T-cell (primary cell): ENCODE measurements around the gene MRPL12. TPM values are rescaled to one million over a fixed set of nuclear protein-coding genes. Genes with fewer than 3 reads are reported as not detected.

ENCODE experiments used
- ATAC-seq, 4 experiments: fragments of 200-7000 bp in 3 of 4; fragments of 150-1000 bp in 1 of 4; cut with Tn5 transposase; replicated peaks in 1 of 4; 1 replicate in 3 of 4; 2 replicates in 1 of 4; pipeline ENCODE4 v1.10.0; 2021; ENCODE audit warnings: moderate library complexity in 3 of 4, mild to moderate bottlenecking in 2 of 4, moderate number of reproducible peaks in 1 of 4
- CTCF ChIA-PET, 2 donors: fragments of 300-600 bp; sonication (Branson Sonifier 250); formaldehyde crosslinking; loops; one replicate each; lab custom pipeline; 2022; ENCODE audit warnings: antibody characterized with exemption in 2 of 2; lab: Charles Lee
- POLR2A ChIA-PET, 2 donors: fragments of 300-600 bp; sonication (Branson Sonifier 250); formaldehyde crosslinking; loops; one replicate each; lab custom pipeline; 2022; ENCODE audit warnings: antibody characterized with exemption in 2 of 2; lab: Charles Lee
- DNase-seq, 35 experiments: peaks; one replicate each; pipeline versions ENCODE4 v3.0.0 to v3.0.0-alpha.2; 2013 to 2023
- H3K27ac ChIP-seq: one replicate; pipeline ENCODE4 v1.5.1; 2013; ENCODE audit warnings: low read length
- H3K27me3 ChIP-seq, 2 experiments: replicated peaks in 1 of 2; 1 replicate in 1 of 2; 2 replicates in 1 of 2; pipeline versions ENCODE4 v1.6.1 to v1.7.0; 2013; ENCODE audit warnings: low read length in 1 of 2, mixed read lengths in 1 of 2; ENCODE audit not compliant: control insufficient read depth in 2 of 2, insufficient read depth in 2 of 2; ENCODE audit errors: extremely low read depth in 1 of 2
- H3K36me3 ChIP-seq, 2 donors: 1 replicate in 1 of 2; 2 replicates in 1 of 2; pipeline versions ENCODE4 v1.6.1 to v1.7.0; 2013; ENCODE audit warnings: low read length in 1 of 2; ENCODE audit not compliant: control insufficient read depth in 2 of 2, insufficient read depth in 1 of 2; ENCODE audit errors: extremely low read depth in 1 of 2
- H3K4me1 ChIP-seq, 2 experiments: 1 replicate in 1 of 2; 2 replicates in 1 of 2; pipeline versions ENCODE4 v1.6.1 to v1.7.0; 2013; ENCODE audit warnings: low read length in 2 of 2, mixed read lengths in 1 of 2; ENCODE audit not compliant: insufficient read depth in 2 of 2, control insufficient read depth in 1 of 2; ENCODE audit errors: extremely low read depth in 1 of 2
- H3K4me3 ChIP-seq, 2 donors: 1 replicate in 1 of 2; 2 replicates in 1 of 2; pipeline versions ENCODE4 v1.5.1 to v1.7.0; 2013; ENCODE audit warnings: mild to moderate bottlenecking in 2 of 2, low read length in 1 of 2, moderate library complexity in 1 of 2; ENCODE audit not compliant: control insufficient read depth in 1 of 2; ENCODE audit errors: extremely low read depth in 1 of 2
- H3K9me3 ChIP-seq: 2 replicates; pipeline ENCODE4 v1.7.0; 2013
- H3K27ac Mint-ChIP-seq, 2 donors: one replicate each; pipeline ENCODE4 v1.8.0; 2020 to 2021; ENCODE audit warnings: mild to moderate bottlenecking in 2 of 2, mixed read lengths in 2 of 2
- H3K27me3 Mint-ChIP-seq, 2 donors: one replicate each; pipeline ENCODE4 v1.8.0; 2021 to 2022; ENCODE audit warnings: mixed read lengths in 2 of 2
- H3K36me3 Mint-ChIP-seq: one replicate; pipeline ENCODE4 v1.8.0; 2021; ENCODE audit warnings: mixed read lengths
- H3K4me1 Mint-ChIP-seq, 3 donors: one replicate each; pipeline ENCODE4 v1.8.0; 2020 to 2022; ENCODE audit warnings: mixed read lengths in 3 of 3, mild to moderate bottlenecking in 1 of 3
- H3K4me3 Mint-ChIP-seq, 3 donors: one replicate each; pipeline ENCODE4 v1.8.0; 2020 to 2022; ENCODE audit warnings: mild to moderate bottlenecking in 3 of 3, mixed read lengths in 3 of 3, moderate library complexity in 3 of 3
- H3K9me3 Mint-ChIP-seq, 3 donors: one replicate each; pipeline ENCODE4 v1.8.0; 2020 to 2022; ENCODE audit warnings: mixed read lengths in 3 of 3
- WGBS: methylation state at CpG from one replicate; pipeline ENCODE4 v1.1.5; 2013; ENCODE audit warnings: missing lambda C conversion rate; ENCODE audit not compliant: insufficient coverage; 5-methylcytosine and 5-hydroxymethylcytosine counted together
- total RNA-seq, 35 experiments: library from RNA in 6 of 35; stranded (reverse) in 6 of 35; fragments of 120-200 nt in 1 of 35; gene quantifications; one replicate each; pipeline versions ENCODE4 v1.2.1 to v1.2.4 and lab custom pipeline; 2013 to 2026

The MRPL12 gene
- total RNA-seq, 5 donors from 2014 or later (not counting 1 experiment from before 2014, with no cell fraction given) = 18.5 to 33.5 (median 31.4) TPM

DNA sequence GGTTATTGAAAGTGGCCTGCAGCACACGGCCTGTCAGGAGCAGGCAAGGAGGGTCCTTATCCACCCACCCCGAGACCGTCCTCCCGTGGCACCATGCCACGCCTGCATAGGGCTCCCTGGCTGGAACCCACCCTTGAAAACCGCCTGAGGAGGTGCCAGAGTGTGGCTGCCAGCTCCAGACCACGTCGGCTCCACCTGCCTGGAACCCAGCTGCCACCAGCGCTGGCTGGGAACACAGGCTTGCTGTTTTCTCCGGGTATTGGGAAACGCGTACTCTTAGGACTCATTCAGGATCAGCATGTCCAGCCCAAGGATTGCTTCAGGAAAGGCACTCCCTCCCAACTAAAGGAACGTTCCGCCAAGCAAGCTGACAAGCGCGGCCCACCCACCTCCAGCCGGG lies 26.3 kb upstream of the MRPL12 start:
- H3K36me3 ChIP-seq = peaks cover 9 to 20% of the 10 kb centered on the region in 2 donors
- H3K27me3 ChIP-seq = no peaks in the 10 kb centered on the region
- H3K27ac ChIP-seq = no peak overlapping the region
- H3K27me3 Mint-ChIP-seq = no peaks in the 10 kb centered on the region
- peaks cover 9 to 14% (median 12%) of the 10 kb centered on the region in 3 donors for H3K4me1 Mint-ChIP-seq
- H3K9me3 Mint-ChIP-seq = no peaks in the 10 kb centered on the region
- DNase-seq = no peak
- no peak overlapping the region for H3K27ac Mint-ChIP-seq
- H3K4me3 Mint-ChIP-seq = no peak overlapping the region
- WGBS = 96% methylated on average over 16 of the region's 17 CpGs
- H3K36me3 Mint-ChIP-seq = no peaks in the 10 kb centered on the region
- no peak overlapping the region for H3K4me3 ChIP-seq
- H3K9me3 ChIP-seq = no peaks in the 10 kb centered on the region
- ChIA-PET CTCF (no interaction called here), POLR2A (interaction anchor here in 1 of 2 donors (0.6 kb wide), 1 partner anchor 9 kb away, joined by 3 read pairs; no protein-coding TSS in a partner anchor)
- H3K4me1 ChIP-seq = peaks cover 0 to 4% of the 10 kb centered on the region in 2 experiments
- ATAC-seq = no peak

DNA sequence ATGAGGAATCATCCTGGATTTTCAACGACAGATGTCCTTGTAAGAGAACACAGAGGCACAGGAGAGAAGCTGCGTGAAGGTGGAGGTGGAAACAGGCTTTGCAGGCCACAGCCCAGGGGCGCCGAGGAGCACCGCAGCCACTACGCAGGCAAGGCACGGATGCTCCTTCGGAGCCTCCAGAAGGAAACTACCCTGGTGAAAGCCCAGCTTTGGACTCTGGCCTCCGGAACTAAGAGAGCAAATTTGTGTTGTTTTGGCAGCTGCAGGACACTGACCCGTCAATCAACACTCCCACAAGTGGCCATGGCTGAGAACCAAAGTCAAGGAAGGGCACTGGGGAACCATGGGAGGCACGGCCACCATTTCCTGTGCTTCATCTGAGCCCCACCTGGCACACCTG lies 23.0 kb upstream of the MRPL12 start:
- POLR2A ChIA-PET = no interaction called here
- H3K4me3 Mint-ChIP-seq = no peak overlapping the region
- DNase-seq = no peak

DNA sequence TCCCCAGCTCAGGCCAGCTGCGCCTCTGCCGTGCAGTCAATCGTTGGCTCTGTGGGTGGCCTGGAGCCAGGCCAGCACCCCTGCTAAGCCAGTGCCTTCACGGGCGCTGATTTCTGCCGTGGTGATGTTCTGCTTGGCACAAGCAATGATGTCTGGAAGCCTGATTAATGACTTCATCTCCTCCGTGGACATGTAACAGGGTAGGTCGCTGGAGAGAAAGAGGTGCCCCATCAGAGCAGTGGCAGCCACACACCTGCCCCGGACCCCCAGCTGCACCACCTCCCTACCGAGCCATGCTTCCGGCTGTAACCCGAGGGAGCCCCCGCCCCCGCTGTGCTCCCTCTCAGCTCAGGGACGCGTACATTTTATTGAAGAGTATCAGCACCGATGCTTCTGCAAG lies 21.5 kb upstream of the MRPL12 start:
- Histone ChIP-seq H3K9me3 (no peaks in the 10 kb centered on the region), H3K27ac (no peak overlapping the region), H3K36me3 (peaks cover 1 to 11% of the 10 kb centered on the region in 2 donors), H3K27me3 (no peaks in the 10 kb centered on the region), H3K4me3 (no peak overlapping the region), H3K4me1 (peaks cover 9 to 38% of the 10 kb centered on the region in 2 experiments)
- Mint-ChIP-seq H3K27me3 (no peaks in the 10 kb centered on the region), H3K9me3 (no peaks in the 10 kb centered on the region), H3K4me1 (peaks cover 31 to 38% (median 33%) of the 10 kb centered on the region in 3 donors), H3K27ac (no peak overlapping the region), H3K36me3 (peaks cover 7% of the 10 kb centered on the region), H3K4me3 (peak overlapping the region in 1 of 3 donors; percentile 92)
- ChIA-PET CTCF (no interaction called here), POLR2A (interaction anchor here in 1 of 2 donors (1.6 kb wide), 1 partner anchor 10 kb away, joined by 3 read pairs; no protein-coding TSS in a partner anchor)
- DNase-seq (no peak), ATAC-seq (no peak)
- WGBS = 93% methylated on average over 12 of the region's 17 CpGs

More for the DNA sequence above, 23.0 kb upstream of the MRPL12 start:
- peaks cover 29 to 35% (median 33%) of the 10 kb centered on the region in 3 donors for H3K4me1 Mint-ChIP-seq
- H3K36me3 Mint-ChIP-seq = peaks cover 3% of the 10 kb centered on the region
- no peaks in the 10 kb centered on the region for H3K27me3 ChIP-seq
- H3K36me3 ChIP-seq = peaks cover 0 to 3% of the 10 kb centered on the region in 2 donors
- H3K27ac ChIP-seq = no peak overlapping the region
- WGBS = 96% methylated on average over 9 of the region's 11 CpGs
- H3K4me3 ChIP-seq = no peak overlapping the region
- CTCF ChIA-PET = no interaction called here
- H3K27me3 Mint-ChIP-seq = no peaks in the 10 kb centered on the region
- H3K4me1 ChIP-seq = peaks cover 7 to 27% of the 10 kb centered on the region in 2 experiments
- no peaks in the 10 kb centered on the region for H3K9me3 ChIP-seq
- ATAC-seq = no peak
- H3K27ac Mint-ChIP-seq = no peak overlapping the region
- no peaks in the 10 kb centered on the region for H3K9me3 Mint-ChIP-seq

DNA sequence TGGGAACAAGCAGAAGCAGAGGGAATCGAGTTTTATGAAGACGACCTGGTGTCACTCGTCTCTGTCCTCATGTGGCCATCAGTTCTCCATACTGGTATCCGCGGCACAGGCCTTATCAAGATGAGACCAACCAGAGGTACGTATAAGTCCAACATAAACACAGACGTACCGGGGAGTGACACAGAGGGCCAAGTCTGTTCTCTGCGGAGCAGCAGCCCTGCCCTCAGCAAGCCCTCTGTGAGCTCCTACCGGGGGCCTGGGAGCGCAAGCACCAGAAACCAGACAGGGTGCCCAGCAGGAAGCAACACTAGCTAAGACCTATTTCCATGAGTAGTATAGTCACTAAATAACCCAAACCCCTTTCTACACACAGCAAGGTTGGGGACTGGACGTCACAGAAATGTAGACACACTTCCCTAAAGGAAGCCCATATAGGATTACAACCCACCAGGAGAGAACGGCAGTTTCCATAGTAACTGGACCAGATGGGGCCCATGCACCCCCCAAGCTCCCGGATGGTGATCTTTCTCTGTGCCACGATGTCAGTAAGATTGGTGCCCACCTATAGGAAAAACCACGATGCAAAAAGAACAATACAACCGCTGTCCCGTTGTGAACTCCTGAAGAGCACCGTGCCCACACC lies 20.5 kb upstream of the MRPL12 start:
- peak overlapping the region; percentile 90 to 98 (median 92) for H3K4me3 Mint-ChIP-seq
- H3K9me3 Mint-ChIP-seq = no peaks in the 10 kb centered on the region
- H3K36me3 Mint-ChIP-seq = peaks cover 16% of the 10 kb centered on the region
- peak overlapping the region; percentile 19 to 22 for H3K27ac Mint-ChIP-seq
- 47% methylated on average over 19 of the region's 19 CpGs for WGBS
- peaks cover 9 to 41% of the 10 kb centered on the region in 2 experiments for H3K4me1 ChIP-seq
- H3K36me3 ChIP-seq = peaks cover 8 to 20% of the 10 kb centered on the region in 2 donors
- ChIA-PET CTCF (interaction anchor here in 1 of 2 donors (1.1 kb wide), 1 partner anchor 22 kb away, joined by 3 read pairs; no protein-coding TSS in a partner anchor), POLR2A (interaction anchor here (0.5 to 1.6 kb wide), 3 partner anchors 12 to 340 kb away, joined by 3 to 4 read pairs (median 3); partner anchors contain the start of gene CENPX (in 1 of the 2))
- H3K27me3 Mint-ChIP-seq = no peaks in the 10 kb centered on the region
- H3K27me3 ChIP-seq = no peaks in the 10 kb centered on the region
- peaks cover 39 to 46% (median 40%) of the 10 kb centered on the region in 3 donors for H3K4me1 Mint-ChIP-seq
- no peak for ATAC-seq
- H3K27ac ChIP-seq = no peak overlapping the region
- DNase-seq = no peak
- H3K4me3 ChIP-seq = peak overlapping the region; percentile 71 to 97
- H3K9me3 ChIP-seq = no peaks in the 10 kb centered on the region

DNA sequence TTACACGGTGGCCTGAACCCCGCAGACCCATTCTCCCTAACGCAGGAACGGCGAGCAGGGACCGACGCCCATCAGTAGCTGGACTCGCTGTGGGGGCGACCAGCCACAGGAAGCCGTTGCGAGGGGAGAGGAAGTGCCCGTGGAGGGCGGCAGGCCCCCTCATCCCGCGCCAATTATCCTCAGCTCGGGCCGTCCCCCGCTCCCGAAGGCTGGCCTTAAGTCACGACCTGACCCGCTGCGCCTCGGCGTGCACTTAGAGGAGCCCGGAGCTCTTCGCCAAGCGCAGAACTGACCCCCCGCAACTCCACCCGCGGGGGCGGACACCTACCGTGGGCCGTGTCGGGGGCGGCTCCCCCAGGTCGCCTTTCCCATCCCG lies 20.0 kb upstream of the MRPL12 start:
- Mint-ChIP-seq H3K27me3 (no peaks in the 10 kb centered on the region), H3K4me1 (peaks cover 39 to 45% (median 40%) of the 10 kb centered on the region in 3 donors), H3K9me3 (no peaks in the 10 kb centered on the region), H3K36me3 (peaks cover 16% of the 10 kb centered on the region), H3K27ac (peak overlapping the region; percentile 19 to 22), H3K4me3 (peak overlapping the region; percentile 90 to 98 (median 92))
- under 1% methylated on average over 30 of the region's 37 CpGs for WGBS
- Histone ChIP-seq H3K27me3 (no peaks in the 10 kb centered on the region), H3K9me3 (no peaks in the 10 kb centered on the region), H3K36me3 (peaks cover 8 to 24% of the 10 kb centered on the region in 2 donors), H3K4me3 (peak overlapping the region; percentile 71 to 97), H3K27ac (peak overlapping the region; percentile 35), H3K4me1 (peaks cover 9 to 41% of the 10 kb centered on the region in 2 experiments)
- peak; percentile 24 to 33 (median 25) for ATAC-seq
- ChIA-PET POLR2A (interaction anchor here (0.5 to 1.6 kb wide), 5 partner anchors 12 to 339 kb away, joined by 3 to 4 read pairs (median 3); partner anchors contain the start of gene CENPX (in 1 of the 2)), CTCF (interaction anchor here in 1 of 2 donors (0.5 to 1.1 kb wide), 2 partner anchors 23 to 33 kb away, joined by 3 to 7 read pairs; no protein-coding TSS in a partner anchor)
- peak in 1 of 35 experiments; percentile 20 for DNase-seq
